ENCODE results near the gene CROCC2. TPM values are rescaled to one million over a fixed set of nuclear protein-coding genes. Genes with fewer than 3 reads are reported as not detected.

CROCC2 gene
- total RNA-seq, 1 donor from 2014 or later: 2.9 TPM

- Histone ChIP-seq H3K36me3 (no peaks in the 10 kb centered on the region), H3K9me3 (no peaks in the 10 kb centered on the region), H3K27ac (no peak overlapping the region), H3K4me3 (no peak overlapping the region), H3K4me1 (no peaks in the 10 kb centered on the region), H3K27me3 (no peaks in the 10 kb centered on the region)
- no peak for DNase-seq (ENCODE audit: low spot score in 2 of 2)
- intact Hi-C loops (cut with DNase I): no loop called here
- no peak for TF ChIP-seq CTCF (IDR thresholded peaks at IDR 0.05)
Measured at GRCh38 chr2:240948905-240949790, 43.0 kb downstream of the CROCC2 start.

GRCh38 chr2:240949791-240950705, 43.9 kb downstream of the CROCC2 start:
- Histone ChIP-seq H3K4me1 (no peaks in the 10 kb centered on the region), H3K4me3 (no peak overlapping the region), H3K36me3 (no peaks in the 10 kb centered on the region), H3K9me3 (no peaks in the 10 kb centered on the region), H3K27me3 (no peaks in the 10 kb centered on the region), H3K27ac (no peak overlapping the region)
- TF ChIP-seq CTCF (IDR thresholded peaks at IDR 0.05): no peak
- intact Hi-C loops (cut with DNase I): no loop called here
- peak in 1 of 2 donors; percentile 45 for DNase-seq (ENCODE audit: low spot score in 2 of 2)

GRCh38 chr2:240951045-240951594, 45.0 kb downstream of the CROCC2 start:
- no peaks in the 10 kb centered on the region for H3K36me3 ChIP-seq
- no peak overlapping the region for H3K27ac ChIP-seq
- intact Hi-C loops (cut with DNase I): no loop called here
- no peaks in the 10 kb centered on the region for H3K27me3 ChIP-seq
- H3K4me3 ChIP-seq: no peak overlapping the region
- DNase-seq (ENCODE audit: low spot score in 2 of 2): no peak
- no peak for TF ChIP-seq CTCF (IDR thresholded peaks at IDR 0.05)
- no peaks in the 10 kb centered on the region for H3K9me3 ChIP-seq
- H3K4me1 ChIP-seq: no peaks in the 10 kb centered on the region

GRCh38 chr2:240952496-240953246, 46.5 kb downstream of the CROCC2 start:
- no peaks in the 10 kb centered on the region for H3K9me3 ChIP-seq
- intact Hi-C loops (cut with DNase I): no loop called here
- TF ChIP-seq CTCF (IDR thresholded peaks at IDR 0.05): no peak
- H3K27ac ChIP-seq: no peak overlapping the region
- no peaks in the 10 kb centered on the region for H3K27me3 ChIP-seq
- no peak overlapping the region for H3K4me3 ChIP-seq
- DNase-seq (ENCODE audit: low spot score in 2 of 2): peak in 1 of 2 donors; percentile 12
- H3K4me1 ChIP-seq: peaks cover 0 to 2% of the 10 kb centered on the region in 2 donors
- H3K36me3 ChIP-seq: no peaks in the 10 kb centered on the region

All from ascending aorta (tissue), 2 donors.